IPS DF 4.7 (cell line): ENCODE results near the gene C6orf89.

ENCODE experiments used
- DNase-seq: peaks from one replicate; pipeline ENCODE4 v3.0.0-alpha.2; 2013; ENCODE audit warnings: low spot score; ENCODE audit errors: extremely low read depth

Gene C6orf89

DNA sequence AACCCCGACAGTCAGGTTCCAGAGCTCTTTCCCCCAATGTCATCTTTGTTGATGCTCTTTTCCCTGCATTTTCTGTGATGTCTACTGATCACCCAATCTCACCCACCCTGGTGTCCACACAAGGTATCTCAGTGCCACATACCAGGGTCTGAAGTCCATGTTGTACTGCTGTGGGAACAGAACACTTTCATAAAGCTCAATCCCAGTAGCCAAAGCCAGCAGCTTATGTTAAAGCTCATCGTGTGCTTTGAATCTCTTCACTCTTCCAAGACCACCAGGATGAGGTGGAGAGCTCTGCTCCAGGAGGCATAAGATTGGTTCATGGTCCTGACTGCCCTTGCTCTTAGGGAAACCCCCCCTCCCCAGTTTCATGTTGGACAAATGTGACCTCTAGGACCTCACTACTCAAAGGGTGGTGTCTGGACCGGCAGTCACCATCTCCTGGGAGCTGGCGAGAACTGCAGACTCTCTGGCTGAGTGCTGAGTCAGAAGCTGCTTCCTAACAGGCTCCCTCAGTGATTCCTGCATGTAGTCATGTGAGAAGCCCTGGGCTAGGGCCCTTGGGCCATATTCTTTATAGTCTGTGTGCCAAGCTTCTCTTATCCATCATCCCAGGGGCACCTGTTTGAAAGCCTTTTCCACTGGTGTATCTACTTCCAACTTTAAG is 33.1 kb upstream of the C6orf89 start:
- DNase-seq = no peak

- no peak for DNase-seq
These were observed 32.4 kb upstream of the C6orf89 start for GRCh38 chr6:36853325-36853724.

- no peak for DNase-seq
These were observed 30.0 kb upstream of the C6orf89 start for GRCh38 chr6:36855750-36856149.

GRCh38 chr6:36856277-36856676 is 29.5 kb upstream of the C6orf89 start:
- DNase-seq = no peak

DNA sequence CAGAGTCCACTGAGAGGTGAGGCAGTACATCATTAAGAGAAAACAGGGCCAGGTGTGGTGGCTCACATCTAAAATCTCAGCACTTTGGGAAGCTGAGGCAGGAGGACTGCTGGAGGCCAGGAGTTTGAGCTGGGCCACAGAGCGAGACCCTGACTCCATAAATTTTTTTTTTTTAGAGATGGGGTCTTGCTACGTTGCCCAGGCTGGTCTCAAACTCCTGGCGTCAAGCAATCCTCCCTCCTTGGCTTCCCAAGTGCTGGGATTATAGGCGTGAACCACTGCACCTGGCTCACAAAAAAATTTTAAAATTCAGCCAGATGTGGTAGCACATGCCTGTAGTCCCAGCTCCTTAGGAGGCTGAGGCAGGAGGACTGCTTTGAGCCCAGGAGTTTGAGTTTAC is 28.4 kb upstream of the C6orf89 start:
- no peak for DNase-seq

DNA sequence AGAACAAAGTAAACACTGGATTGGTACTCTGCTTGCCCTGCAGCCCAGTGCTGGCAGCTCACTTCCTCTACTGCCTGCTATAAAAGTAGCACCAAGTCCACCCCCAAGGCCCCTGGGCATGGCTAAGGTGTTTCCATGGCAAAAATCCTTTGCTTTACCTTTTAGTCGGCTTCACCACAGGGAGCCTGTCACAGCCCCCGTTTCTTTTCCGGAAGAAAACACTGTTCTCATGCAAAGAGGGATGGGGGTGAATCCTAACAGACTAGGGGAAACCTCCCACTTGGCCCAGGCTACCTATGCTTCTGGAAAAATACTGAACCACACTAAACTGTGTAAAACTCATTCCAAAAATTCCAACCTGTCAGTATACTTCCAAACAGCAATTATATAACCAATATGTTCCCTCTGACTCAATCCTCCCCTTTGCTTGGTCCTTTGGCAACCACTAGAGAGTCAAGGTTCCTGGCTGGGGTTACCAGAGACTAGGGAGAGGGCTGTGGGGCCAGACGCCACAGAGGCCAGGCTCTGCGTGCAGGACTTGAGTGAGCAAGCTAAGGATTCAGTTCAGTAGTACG is 27.3 kb upstream of the C6orf89 start:
- no peak for DNase-seq

DNA sequence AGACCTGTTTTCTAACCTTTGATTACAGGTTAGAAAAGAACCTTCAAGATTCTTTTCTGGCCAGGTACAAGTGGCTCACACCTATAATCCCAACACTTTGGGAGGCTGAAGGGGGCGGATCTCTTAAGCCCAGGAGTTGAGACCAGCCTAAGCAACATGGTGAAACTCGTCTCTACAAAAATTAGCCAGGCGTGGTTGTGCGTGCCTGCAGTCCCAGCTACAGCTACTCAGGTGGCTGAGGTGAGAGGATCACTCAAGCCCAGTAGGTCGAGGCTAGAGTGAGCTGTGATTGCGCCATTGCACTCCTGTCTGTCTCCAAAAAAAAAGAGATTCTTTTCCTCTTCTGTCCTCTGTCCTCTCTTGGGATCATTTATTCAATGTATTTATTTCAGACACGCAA is 25.6 kb upstream of the C6orf89 start:
- DNase-seq = no peak

- no peak for DNase-seq
These were observed 23.4 kb upstream of the C6orf89 start for GRCh38 chr6:36862164-36862847.

GRCh38 chr6:36862848-36863382 is 22.8 kb upstream of the C6orf89 start:
- DNase-seq = no peak

GRCh38 chr6:36863670-36864540 is 21.8 kb upstream of the C6orf89 start:
- no peak for DNase-seq

GRCh38 chr6:36865835-36866234 is 19.9 kb upstream of the C6orf89 start:
- no peak for DNase-seq

DNA sequence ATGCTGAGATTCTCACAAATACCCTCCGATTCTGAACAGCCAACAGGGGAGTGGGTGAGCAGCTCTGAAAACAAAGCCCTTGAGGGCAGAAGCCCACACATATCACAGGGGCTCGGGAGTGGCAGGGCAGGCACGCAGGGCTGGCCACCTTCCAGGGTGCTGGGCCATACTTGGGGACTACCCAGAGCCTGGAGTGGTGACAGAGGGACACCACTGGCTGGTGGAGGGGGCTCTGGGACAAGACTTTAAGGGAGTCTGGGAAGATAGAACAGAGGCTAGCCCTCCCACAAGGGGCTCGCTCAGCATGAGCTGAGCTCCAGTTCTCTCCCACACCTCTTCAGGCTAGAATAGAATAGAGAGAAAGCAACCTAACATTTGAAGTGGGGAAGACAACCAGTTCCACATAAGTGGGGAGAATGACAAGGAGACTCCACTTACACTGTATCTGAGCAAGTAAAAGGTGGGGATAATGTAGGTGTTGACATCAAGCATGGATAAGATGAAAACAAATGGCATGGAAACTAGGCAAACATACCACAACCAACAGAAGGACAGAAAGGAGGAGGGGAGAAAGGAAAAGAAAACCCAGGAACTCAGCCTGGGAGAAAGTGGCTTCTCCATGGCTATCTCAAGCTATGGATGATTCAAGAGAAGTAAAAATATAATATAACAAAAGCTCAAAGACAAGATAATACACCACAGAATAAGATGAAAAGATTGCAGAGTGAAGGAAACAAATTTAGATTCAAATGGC is 18.1 kb upstream of the C6orf89 start:
- no peak for DNase-seq

DNA sequence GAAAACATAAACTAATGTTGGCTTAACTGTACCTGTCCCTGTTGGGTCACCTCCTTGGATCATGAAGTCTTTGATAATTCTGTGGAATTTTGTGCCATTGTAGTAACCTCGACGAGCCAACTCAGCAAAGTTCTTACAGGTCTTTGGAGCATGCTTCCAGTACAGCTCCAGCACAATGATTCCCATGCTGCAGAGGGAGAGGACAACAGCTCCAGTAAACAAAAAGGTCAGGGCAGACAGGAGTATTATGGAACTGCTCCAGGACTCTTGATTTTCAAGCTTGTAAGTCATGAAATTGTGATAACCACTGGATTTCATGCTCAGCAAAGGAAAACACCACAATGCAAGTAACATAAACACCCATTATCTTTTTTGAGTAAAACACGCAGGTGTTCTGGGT is 14.1 kb upstream of the C6orf89 start:
- no peak for DNase-seq

- no peak for DNase-seq
These were observed 12.6 kb upstream of the C6orf89 start for GRCh38 chr6:36873115-36873514.

GRCh38 chr6:36873612-36874442 is 11.9 kb upstream of the C6orf89 start:
- DNase-seq = no peak

DNA sequence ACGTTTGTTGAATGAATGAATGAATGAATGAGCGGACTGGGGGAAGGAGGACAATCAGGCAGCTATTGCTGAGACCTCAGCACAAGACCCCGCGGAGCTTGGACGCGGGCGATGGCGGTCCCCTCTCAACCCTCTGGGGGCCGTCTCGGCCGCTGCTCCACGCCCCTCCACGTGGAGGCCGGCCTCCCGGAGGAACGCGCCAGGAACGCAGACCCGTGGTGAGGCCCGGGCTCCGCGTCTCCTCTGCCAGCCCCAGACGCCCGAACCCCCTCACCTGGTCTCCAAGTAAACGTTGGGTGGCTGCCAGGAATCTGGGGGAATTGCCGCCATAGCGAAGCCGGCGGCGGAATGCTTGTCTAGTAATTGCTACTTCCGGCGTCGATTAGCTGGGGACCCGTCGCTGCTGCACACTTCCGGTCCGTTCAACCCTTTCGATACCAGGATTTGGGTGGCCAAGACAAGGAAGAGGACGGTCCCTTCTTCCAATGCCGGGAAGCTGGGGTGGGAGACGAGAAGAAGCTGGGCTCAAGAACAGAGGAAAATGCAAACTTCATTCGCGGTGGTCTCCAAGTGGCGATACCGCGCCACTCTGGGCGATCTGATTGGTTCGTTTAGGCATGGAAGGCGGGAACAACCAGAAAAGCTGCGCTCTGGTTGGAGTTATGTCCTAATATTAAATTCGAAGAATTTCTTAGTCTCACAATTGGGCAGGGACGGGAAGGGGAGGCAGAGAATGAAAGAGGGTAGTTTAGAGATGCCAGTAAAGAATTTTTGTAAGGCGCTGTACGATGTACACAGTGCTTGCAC is 11.1 kb upstream of the C6orf89 start, which contains the start of gene PPIL1:
Gene PPIL1 (minus strand): TSS at position 361 of the 807 bp plus-strand sequence. CDS start 31 bp downstream, at position 330.
- DNase-seq = peak; percentile 56

GRCh38 chr6:36875250-36875633 is 10.5 kb upstream of the C6orf89 start:
- DNase-seq = no peak

DNA sequence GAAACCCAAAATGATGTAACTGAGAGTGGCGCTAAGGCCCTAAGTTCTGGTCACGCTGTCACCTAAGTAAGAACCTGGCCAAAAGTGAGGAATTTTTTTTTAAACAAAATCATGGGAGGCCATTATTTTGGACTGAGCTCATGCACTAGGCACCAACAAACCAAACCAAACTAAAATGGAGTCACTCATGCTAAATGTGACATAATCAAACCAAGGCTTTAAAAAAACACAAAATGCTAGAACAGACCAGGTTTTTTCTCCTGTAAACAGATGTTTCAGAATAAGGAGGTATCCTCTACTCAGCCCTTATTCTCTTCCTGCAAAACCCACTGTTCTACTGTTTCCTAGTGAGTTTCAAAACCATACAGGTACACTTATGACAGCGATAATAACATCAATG is 1.1 kb upstream of the C6orf89 start:
- no peak for DNase-seq
